GM12878 (cell line): ENCODE data around the gene PLAC8. TPM values are rescaled to one million over a fixed set of nuclear protein-coding genes. Genes with fewer than 3 reads are reported as not detected.

Source experiments
- ATAC-seq: fragments of 200-7000 bp; cut with Tn5 transposase; 3 replicates; pipeline ENCODE4 v1.9.1; 2020; ENCODE audit warnings: mild to moderate bottlenecking, moderate library complexity
- BruUV-seq: library from RNA; stranded (reverse); fragments of 400-500 nt; replicated peaks from 2 replicates; lab custom pipeline; 2021; lab: Mats Ljungman, UMichigan
- CTCF ChIA-PET: fragments of 300-600 bp; sonication (Branson Sonifier 250); formaldehyde crosslinking; extraction: SDS; loops from one replicate; lab custom pipeline; 2021; ENCODE audit warnings: inconsistent platforms; lab: Yijun Ruan, JAX
- POLR2A ChIA-PET: fragments of 350-600 bp; formaldehyde crosslinking; extraction: SDS; loops from one replicate; lab custom pipeline; 2021; ENCODE audit warnings: inconsistent platforms; lab: Charles Lee
- RAD21 ChIA-PET: fragments of 300-600 bp; sonication (Branson Sonifier 250); formaldehyde crosslinking; loops from one replicate; lab custom pipeline; 2023; ENCODE audit warnings: antibody characterized with exemption; ENCODE audit not compliant: unreplicated experiment; lab: Charles Lee
- SMC1A ChIA-PET: fragments of 300-600 bp; sonication (Branson Sonifier 250); formaldehyde crosslinking; loops from one replicate; lab custom pipeline; 2023; ENCODE audit not compliant: unreplicated experiment, uncharacterized antibody; lab: Charles Lee
- DNase-seq: peaks from one replicate; pipeline ENCODE4 v3.0.0-alpha.2; 2011; ENCODE audit warnings: low read depth, low spot score
- FAIRE-seq: peaks from 3 replicates; lab custom pipeline; 2011; peaks lifted over from hg19 to GRCh38; lab: Jason Lieb, UNC
- H2AFZ ChIP-seq: 2 replicates; pipeline ENCODE4 v1.6.0; 2011; ENCODE audit warnings: low read depth, low read length, control low read depth; ENCODE audit not compliant: control insufficient read depth
- H3K27ac ChIP-seq: 2 replicates; pipeline ENCODE4 v1.5.1; 2011; ENCODE audit warnings: control low read depth; ENCODE audit not compliant: control insufficient read depth, insufficient read depth
- H3K27me3 ChIP-seq, 2 experiments: replicated peaks in 1 of 2; 2 replicates each; pipeline versions ENCODE4 v1.6.0 to v1.6.1; 2011; ENCODE audit warnings: low read length in 1 of 2; ENCODE audit not compliant: control insufficient read depth in 2 of 2, insufficient read depth in 2 of 2
- H3K36me3 ChIP-seq, 2 experiments: 2 replicates each; pipeline ENCODE4 v1.5.1; 2011; ENCODE audit warnings: low read length in 1 of 2; ENCODE audit not compliant: control insufficient read depth in 2 of 2, insufficient read depth in 2 of 2
- H3K4me1 ChIP-seq: 2 replicates; pipeline ENCODE4 v1.6.1; 2011; ENCODE audit warnings: mild to moderate bottlenecking, low read length, moderate library complexity, mixed read lengths; ENCODE audit not compliant: control insufficient read depth, insufficient read depth
- H3K4me2 ChIP-seq: 2 replicates; pipeline ENCODE4 v1.6.0; 2011; ENCODE audit warnings: control low read depth; ENCODE audit not compliant: control insufficient read depth, insufficient read depth
- H3K4me3 ChIP-seq: fragments of 200-600 bp; sonication (generic); 2 replicates; pipeline ENCODE4 v1.5.1; 2016
- H3K79me2 ChIP-seq: 2 replicates; pipeline ENCODE4 v1.6.0; 2011; ENCODE audit warnings: low read length; ENCODE audit not compliant: control insufficient read depth, insufficient read depth
- H3K9ac ChIP-seq: 2 replicates; pipeline ENCODE4 v1.8.0; 2011; ENCODE audit warnings: low read length, control low read depth, mixed read lengths; ENCODE audit not compliant: control insufficient read depth, insufficient read depth
- H3K9me3 ChIP-seq: replicated peaks from 3 replicates; pipeline ENCODE4 v1.5.1; 2011; ENCODE audit warnings: mild to moderate bottlenecking, low read length; ENCODE audit not compliant: control insufficient read depth, insufficient read depth
- H4K20me1 ChIP-seq: 2 replicates; pipeline ENCODE4 v1.6.0; 2011; ENCODE audit not compliant: control insufficient read depth, insufficient read depth
- BACH1 ChIP-seq: fragments of 450-650 bp; IDR thresholded peaks from 2 replicates; pipeline ENCODE4 v1.6.1; 2017; ENCODE audit warnings: mild to moderate bottlenecking, borderline replicate concordance
- EGR1 ChIP-seq, 2 experiments: IDR thresholded peaks; 1 replicate in 1 of 2; 2 replicates in 1 of 2; pipeline ENCODE4 v1.6.1; 2011 to 2012; ENCODE audit warnings: low read depth in 2 of 2, low read length in 2 of 2, borderline replicate concordance in 1 of 2, mild to moderate bottlenecking in 1 of 2, moderate library complexity in 1 of 2
- HDGF ChIP-seq: fragments of 450-650 bp; IDR thresholded peaks from 2 replicates; pipeline ENCODE4 v1.6.1; 2016; ENCODE audit warnings: antibody characterized with exemption
- IKZF2 ChIP-seq, 2 experiments: fragments of 450-650 bp; IDR thresholded peaks; 2 replicates each; pipeline ENCODE4 v1.6.1; 2017; ENCODE audit warnings: mild to moderate bottlenecking in 2 of 2, moderate library complexity in 2 of 2
- JUNB ChIP-seq: IDR thresholded peaks from 2 replicates; pipeline ENCODE4 v1.6.1; 2016; ENCODE audit warnings: antibody characterized with exemption, mild to moderate bottlenecking
- MTA3 ChIP-seq: IDR thresholded peaks from 2 replicates; pipeline ENCODE4 v1.6.1; 2012; ENCODE audit warnings: low read length, inconsistent platforms, borderline replicate concordance
- MYC ChIP-seq: IDR thresholded peaks from 2 replicates; pipeline ENCODE4 v1.6.1; 2011; ENCODE audit warnings: mild to moderate bottlenecking, low read length, moderate library complexity, inconsistent platforms; ENCODE audit not compliant: insufficient read depth, insufficient replicate concordance, insufficient read length, severe bottlenecking
- PML ChIP-seq: IDR thresholded peaks from 2 replicates; pipeline ENCODE4 v1.6.1; 2012; ENCODE audit warnings: low read length, inconsistent platforms
- SMAD5 ChIP-seq: IDR thresholded peaks from 2 replicates; pipeline ENCODE4 v1.6.1; 2016; ENCODE audit warnings: antibody characterized with exemption, low read depth
- TCF7 ChIP-seq: IDR thresholded peaks from 2 replicates; pipeline ENCODE4 v1.6.1; 2014; ENCODE audit warnings: antibody characterized with exemption, borderline replicate concordance
- YBX1 ChIP-seq: fragments of 450-650 bp; IDR thresholded peaks from 2 replicates; pipeline ENCODE4 v1.6.1; 2016; ENCODE audit warnings: antibody characterized with exemption
- ZSCAN29 ChIP-seq: fragments of 450-650 bp; IDR thresholded peaks from 2 replicates; pipeline ENCODE4 v1.6.1; 2017; ENCODE audit warnings: mild to moderate bottlenecking, moderate library complexity
- WGBS: methylation state at CpG from one replicate; pipeline ENCODE4 v1.1.6; 2016; ENCODE audit warnings: low lambda C conversion rate; ENCODE audit not compliant: insufficient replicate concordance, insufficient coverage; ENCODE audit errors: missing lambda C conversion rate; 5-methylcytosine and 5-hydroxymethylcytosine counted together
- in situ Hi-C: fragments of 300-500 bp; cut with MboI; formaldehyde crosslinking; loops from 9 replicates; pipeline ENCODE4 v1.14.3; 2018; ENCODE audit warnings: mixed read lengths
- intact Hi-C: fragments of 100-400 bp; cut with micrococcal nuclease; formaldehyde crosslinking; loops from one replicate; pipeline ENCODE4 v1.14.2; 2022; ENCODE audit not compliant: unreplicated experiment
- polyA plus RNA-seq, 11 experiments: library from polyadenylated mRNA; depleted of rRNA in 4 of 11; unstranded in 6 of 11; stranded (reverse) in 5 of 11; fragments of >200 nt; fragmentation: Nextera tagmentation in 4 of 11; fragmentation: Illumina TruSeq in 1 of 11; extraction: Ambion mirVana in 4 of 11; extraction: Trizol in 1 of 11; gene quantifications; 1 replicate in 1 of 11; 2 replicates in 10 of 11; pipeline versions ENCODE4 v1.2.1 to v1.2.3, GENCODE V29; 2011 to 2016; ENCODE audit warnings: inconsistent platforms in 2 of 11, missing spikeins in 2 of 11, low read depth in 1 of 11
- total RNA-seq, 4 experiments: library from RNA; depleted of rRNA in 3 of 4; stranded (reverse); fragments of >200 nt in 3 of 4; fragmentation: Illumina TruSeq in 1 of 4; extraction: Trizol in 1 of 4; gene quantifications; 2 replicates each; pipeline versions ENCODE4 v1.2.1 to v1.2.3, GENCODE V29; 2013 to 2021
- TF ChIP-seq, protein P1 (sequence below): fragments of 450-650 bp; formaldehyde crosslinking; IDR thresholded peaks from 2 replicates; pipeline ENCODE4 v1.4.0; 2022; ENCODE audit warnings: mild to moderate bottlenecking, moderate library complexity

The PLAC8 gene
- total and polyA plus RNA-seq, 10 of the 15 experiments (the other 5 are each of a cell fraction or from before 2014, with no cell fraction given) = 214 to 841 (median 348) TPM

DNA sequence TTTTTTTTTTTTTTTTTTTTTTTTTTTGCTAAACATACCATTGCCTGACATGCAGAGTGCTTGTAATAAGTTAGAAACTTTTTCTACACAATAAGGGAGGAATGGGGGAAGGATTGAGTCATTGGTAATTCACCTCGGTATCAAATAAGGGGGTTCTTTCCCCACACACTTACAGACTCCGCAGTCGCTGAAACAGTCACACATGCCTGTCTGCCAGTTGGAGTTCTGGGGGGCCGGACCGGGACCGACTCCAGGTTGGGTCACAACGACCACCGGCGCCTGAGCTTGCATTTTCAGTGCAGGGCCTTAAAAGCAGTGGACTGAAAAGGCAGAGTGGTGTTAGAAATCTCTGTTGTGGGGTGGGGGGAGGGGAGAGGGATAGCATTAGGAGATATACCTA lies 6.9 kb downstream of the PLAC8 start:
- no peak for FAIRE-seq
- H3K27me3 ChIP-seq = no peaks in the 10 kb centered on the region

DNA sequence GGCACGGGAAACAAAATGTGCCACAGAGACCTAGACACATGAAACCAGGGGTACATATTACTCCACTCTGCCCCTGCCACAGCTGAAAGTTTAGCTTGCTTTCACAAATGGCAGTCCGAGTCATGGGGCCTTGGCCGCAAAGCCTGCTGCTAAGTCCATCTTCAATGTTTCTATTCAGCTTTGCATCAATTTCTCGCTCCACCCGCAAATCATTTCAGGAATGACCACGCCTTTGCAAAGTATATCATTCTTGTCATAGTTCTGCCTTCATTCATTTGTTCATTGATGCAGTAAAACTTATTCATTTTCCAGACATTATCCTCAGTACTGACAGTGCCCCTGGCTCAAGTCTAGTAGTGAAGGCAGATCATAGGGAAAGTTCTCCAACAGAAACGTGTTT lies 9.5 kb downstream of the PLAC8 start:
- Histone ChIP-seq H3K27me3 (no peaks in the 10 kb centered on the region), H3K4me2 (no peak overlapping the region), H3K4me3 (no peak overlapping the region), H2AFZ (no peak overlapping the region), H3K79me2 (peaks cover 59% of the 10 kb centered on the region), H3K9ac (no peak overlapping the region), H3K27ac (no peak overlapping the region), H3K36me3 (peaks cover 2 to 18% of the 10 kb centered on the region in 2 experiments), H4K20me1 (no peaks in the 10 kb centered on the region), H3K4me1 (peaks cover 7% of the 10 kb centered on the region), H3K9me3 (peaks cover 2% of the 10 kb centered on the region; the same call in 2 of the 3 replicates)
- WGBS = 97% methylated on average over 7 of the region's 7 CpGs
- CTCF ChIA-PET = interaction anchor here (0.9 kb wide), 1 partner anchor 11 kb away, joined by 3 read pairs; no protein-coding TSS in a partner anchor
- no TSS peak for BruUV-seq
- POLR2A ChIA-PET = no interaction called here
- SMC1A ChIA-PET = interaction anchor here (1.3 to 1.4 kb wide), 2 partner anchors 20 to 148 kb away, joined by 3 to 4 read pairs; no protein-coding TSS in a partner anchor
- in situ Hi-C loops = no loop called here
- RAD21 ChIA-PET = interaction anchor here (1.7 kb wide), 1 partner anchor 113 kb away, joined by 5 read pairs; no protein-coding TSS in a partner anchor
- no peak for DNase-seq
- intact Hi-C loops = no loop called here
- FAIRE-seq = no peak
- no peak for ATAC-seq
- TF ChIP-seq TCF7 = no peak
- no peak for TF ChIP-seq SMAD5
- no peak for TF ChIP-seq PML
- no peak for TF ChIP-seq EGR1 (IDR thresholded peaks at IDR 0.05; ENCODE audit: borderline replicate concordance in 1 of 2, low read depth in 2 of 2, low read length in 2 of 2)
- TF ChIP-seq YBX1 = no peak
- TF ChIP-seq HDGF = no peak
- no peak for TF ChIP-seq MTA3
- no peak for TF ChIP-seq MYC
- no peak for TF ChIP-seq IKZF2 (IDR thresholded peaks at IDR 0.05)
- TF ChIP-seq, protein P1, sequence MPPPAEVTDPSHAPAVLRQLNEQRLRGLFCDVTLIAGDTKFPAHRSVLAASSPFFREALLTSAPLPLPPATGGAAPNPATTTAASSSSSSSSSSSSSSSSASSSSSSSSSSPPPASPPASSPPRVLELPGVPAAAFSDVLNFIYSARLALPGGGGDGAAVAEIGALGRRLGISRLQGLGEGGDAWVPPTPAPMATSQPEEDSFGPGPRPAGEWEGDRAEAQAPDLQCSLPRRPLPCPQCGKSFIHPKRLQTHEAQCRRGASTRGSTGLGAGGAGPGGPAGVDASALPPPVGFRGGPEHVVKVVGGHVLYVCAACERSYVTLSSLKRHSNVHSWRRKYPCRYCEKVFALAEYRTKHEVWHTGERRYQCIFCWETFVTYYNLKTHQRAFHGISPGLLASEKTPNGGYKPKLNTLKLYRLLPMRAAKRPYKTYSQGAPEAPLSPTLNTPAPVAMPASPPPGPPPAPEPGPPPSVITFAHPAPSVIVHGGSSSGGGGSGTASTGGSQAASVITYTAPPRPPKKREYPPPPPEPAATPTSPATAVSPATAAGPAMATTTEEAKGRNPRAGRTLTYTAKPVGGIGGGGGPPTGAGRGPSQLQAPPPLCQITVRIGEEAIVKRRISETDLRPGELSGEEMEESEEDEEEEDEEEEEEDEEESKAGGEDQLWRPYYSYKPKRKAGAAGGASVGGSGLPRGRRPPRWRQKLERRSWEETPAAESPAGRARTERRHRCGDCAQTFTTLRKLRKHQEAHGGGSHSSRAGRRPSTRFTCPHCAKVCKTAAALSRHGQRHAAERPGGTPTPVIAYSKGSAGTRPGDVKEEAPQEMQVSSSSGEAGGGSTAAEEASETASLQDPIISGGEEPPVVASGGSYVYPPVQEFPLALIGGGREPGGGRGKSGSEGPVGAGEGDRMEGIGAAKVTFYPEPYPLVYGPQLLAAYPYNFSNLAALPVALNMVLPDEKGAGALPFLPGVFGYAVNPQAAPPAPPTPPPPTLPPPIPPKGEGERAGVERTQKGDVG = no peak
- no peak for TF ChIP-seq BACH1

More for the DNA sequence above, 6.9 kb downstream of the PLAC8 start:
- WGBS = 2% methylated on average over 9 of the region's 9 CpGs
- H2AFZ ChIP-seq = no peak overlapping the region
- BruUV-seq = no TSS peak
- H3K79me2 ChIP-seq = peaks cover 76% of the 10 kb centered on the region
- TF ChIP-seq JUNB = peak; percentile 26; the same call in 1 of the 2 replicates
- TF ChIP-seq ZSCAN29 = no peak
- peaks cover 7% of the 10 kb centered on the region for H3K4me1 ChIP-seq
- ChIA-PET SMC1A (interaction anchor here (0.6 to 9.7 kb wide), 7 partner anchors 9 to 334 kb away, joined by 3 to 183 read pairs (median 4); no protein-coding TSS in a partner anchor), POLR2A (interaction anchor here (0.6 to 8.0 kb wide), 6 partner anchors 16 to 167 kb away, joined by 3 to 77 read pairs (median 4); no protein-coding TSS in a partner anchor), RAD21 (interaction anchor here (0.6 to 1.4 kb wide), 3 partner anchors 31 to 153 kb away, joined by 4 to 5 read pairs (median 4); no protein-coding TSS in a partner anchor), CTCF (interaction anchor here (1.2 to 2.4 kb wide), 3 partner anchors 33 to 163 kb away, joined by 3 to 7 read pairs (median 3); no protein-coding TSS in a partner anchor)
- ATAC-seq (no peak), DNase-seq (no peak)
- intact Hi-C loops (no loop called here), in situ Hi-C loops (no loop called here)
- H3K27ac ChIP-seq = no peak overlapping the region
- no peak overlapping the region for H3K4me3 ChIP-seq
- peaks cover 2 to 12% of the 10 kb centered on the region in 2 experiments for H3K36me3 ChIP-seq
- H3K9ac ChIP-seq = no peak overlapping the region
- peak overlapping the region; percentile 72; the same call in 1 of the 2 replicates for H3K4me2 ChIP-seq
- no peaks in the 10 kb centered on the region for H4K20me1 ChIP-seq
- no peaks in the 10 kb centered on the region; the same call in 2 of the 3 replicates for H3K9me3 ChIP-seq
